Keratinocyte (primary cell): ENCODE measurements around the gene ADSL.

Source experiments
- CTCF ChIP-seq, 3 experiments: IDR thresholded peaks in 1 of 3; conservative IDR thresholded peaks in 1 of 3; optimal IDR thresholded peaks in 1 of 3; 2 replicates in 2 of 3; 3 replicates in 1 of 3; pipeline versions ENCODE3 to v1.5.1; 2011; ENCODE audit warnings: low read length in 3 of 3, mild to moderate bottlenecking in 3 of 3, moderate library complexity in 2 of 3, control low read depth in 1 of 3, inconsistent platforms in 1 of 3; ENCODE audit not compliant: insufficient read depth in 2 of 3; ENCODE audit errors: extremely low read depth in 1 of 3
- EZH2 ChIP-seq: IDR thresholded peaks from one replicate; pipeline ENCODE4 v1.6.1; 2012; ENCODE audit warnings: inconsistent platforms, mild to moderate bottlenecking, low read length, moderate library complexity

GRCh38 chr22:40314041-40314440, 32.3 kb upstream of the ADSL start:
- TF ChIP-seq CTCF (optimal IDR thresholded peaks at IDR 0.05 in 1 of 3, IDR thresholded peaks at IDR 0.05 in 1 of 3, conservative IDR thresholded peaks at IDR 0.05 in 1 of 3; ENCODE audit: extremely low read depth in 1 of 3, insufficient read depth in 2 of 3, low read length in 3 of 3), result no peak
- no peak for TF ChIP-seq EZH2
